Esophagus squamous epithelium (tissue), 4 donors: ENCODE data around the gene CRHR1.

Source experiments
- CTCF ChIP-seq, 6 experiments: fragments of 450-650 bp in 4 of 6; fragments of 200-600 bp in 2 of 6; sonication (generic) in 2 of 6; IDR thresholded peaks; one replicate each; pipeline ENCODE4 v1.5.1; 2016 to 2019; ENCODE audit warnings: antibody characterized with exemption in 6 of 6, mild to moderate bottlenecking in 4 of 6, moderate library complexity in 4 of 6
- POLR2A ChIP-seq, 4 donors: fragments of 450-650 bp; IDR thresholded peaks; one replicate each; pipeline ENCODE4 v1.6.1; 2017; ENCODE audit warnings: antibody characterized with exemption in 4 of 4, mild to moderate bottlenecking in 4 of 4, moderate library complexity in 3 of 4

GRCh38 chr17:45818041-45818440, 33.9 kb downstream of the CRHR1 start:
- TF ChIP-seq CTCF (IDR thresholded peaks at IDR 0.05) (no peak), POLR2A (IDR thresholded peaks at IDR 0.05) (no peak)
